GM06990 (cell line): ENCODE measurements around the gene MYH11.

ENCODE experiments used
- DNase-seq: peaks from one replicate; pipeline ENCODE4 v3.0.0-alpha.2; 2011; ENCODE audit not compliant: insufficient read length; ENCODE audit errors: extremely low read depth
- H3K27me3 ChIP-seq: replicated peaks from 2 replicates; pipeline ENCODE4 v1.6.0; 2011; ENCODE audit warnings: low read length; ENCODE audit not compliant: control insufficient read depth, insufficient read depth
- H3K36me3 ChIP-seq: 2 replicates; pipeline ENCODE4 v1.5.1; 2011; ENCODE audit warnings: low read length; ENCODE audit not compliant: control insufficient read depth, insufficient read depth
- H3K4me3 ChIP-seq: replicated peaks from 2 replicates; pipeline ENCODE4 v1.5.1; 2011; ENCODE audit warnings: low read depth, mild to moderate bottlenecking, control low read depth, low read length
- TF ChIP-seq, protein P1 (sequence below): IDR thresholded peaks from 2 replicates; pipeline ENCODE4 v1.5.1; 2011; ENCODE audit warnings: low read length, control low read depth, mild to moderate bottlenecking, inconsistent platforms; ENCODE audit not compliant: insufficient read depth, poor library complexity, severe bottlenecking

MYH11 gene

DNA sequence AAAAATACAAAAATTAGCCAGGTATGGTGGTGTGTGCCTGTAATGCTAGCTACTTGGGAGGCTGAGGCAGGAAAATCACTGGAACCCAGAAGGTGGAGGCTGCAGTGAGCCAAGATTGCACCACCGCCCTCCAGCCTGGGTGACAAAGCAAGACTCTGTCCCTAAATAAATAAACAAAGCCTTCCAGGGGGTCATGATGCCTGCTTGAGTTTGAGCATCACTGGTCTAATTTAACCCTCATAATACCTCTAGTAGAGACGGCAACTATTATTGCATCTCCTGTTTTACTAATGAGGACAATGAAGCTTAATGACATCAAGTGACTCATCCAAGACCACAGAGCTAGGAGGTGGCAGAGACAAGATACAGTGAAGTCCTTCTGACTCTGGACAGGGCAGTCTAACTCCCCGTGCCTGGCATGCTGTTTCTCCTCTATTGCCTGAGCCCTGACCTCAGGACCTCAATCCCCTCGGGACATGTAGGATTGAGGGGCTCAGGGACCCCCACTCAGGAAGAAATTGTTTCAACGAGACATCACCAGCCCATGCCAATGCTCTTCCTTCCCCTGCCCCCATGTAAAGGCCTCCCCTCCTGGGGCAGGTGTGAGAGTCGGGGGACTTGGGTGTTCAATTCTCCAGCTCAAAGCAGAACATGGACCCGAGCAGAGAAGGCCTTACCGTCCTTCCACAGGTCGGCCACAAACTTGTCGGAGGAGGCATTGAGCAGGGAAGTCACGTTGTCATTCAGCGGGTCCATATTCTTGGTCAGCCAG lies 103.9 kb downstream of the MYH11 start:
- DNase-seq, result no peak
- no peaks in the 10 kb centered on the region for H3K36me3 ChIP-seq
- no peaks in the 10 kb centered on the region for H3K27me3 ChIP-seq
- H3K4me3 ChIP-seq, result no peak overlapping the region
- TF ChIP-seq, protein P1, sequence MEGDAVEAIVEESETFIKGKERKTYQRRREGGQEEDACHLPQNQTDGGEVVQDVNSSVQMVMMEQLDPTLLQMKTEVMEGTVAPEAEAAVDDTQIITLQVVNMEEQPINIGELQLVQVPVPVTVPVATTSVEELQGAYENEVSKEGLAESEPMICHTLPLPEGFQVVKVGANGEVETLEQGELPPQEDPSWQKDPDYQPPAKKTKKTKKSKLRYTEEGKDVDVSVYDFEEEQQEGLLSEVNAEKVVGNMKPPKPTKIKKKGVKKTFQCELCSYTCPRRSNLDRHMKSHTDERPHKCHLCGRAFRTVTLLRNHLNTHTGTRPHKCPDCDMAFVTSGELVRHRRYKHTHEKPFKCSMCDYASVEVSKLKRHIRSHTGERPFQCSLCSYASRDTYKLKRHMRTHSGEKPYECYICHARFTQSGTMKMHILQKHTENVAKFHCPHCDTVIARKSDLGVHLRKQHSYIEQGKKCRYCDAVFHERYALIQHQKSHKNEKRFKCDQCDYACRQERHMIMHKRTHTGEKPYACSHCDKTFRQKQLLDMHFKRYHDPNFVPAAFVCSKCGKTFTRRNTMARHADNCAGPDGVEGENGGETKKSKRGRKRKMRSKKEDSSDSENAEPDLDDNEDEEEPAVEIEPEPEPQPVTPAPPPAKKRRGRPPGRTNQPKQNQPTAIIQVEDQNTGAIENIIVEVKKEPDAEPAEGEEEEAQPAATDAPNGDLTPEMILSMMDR, result no peak

DNA sequence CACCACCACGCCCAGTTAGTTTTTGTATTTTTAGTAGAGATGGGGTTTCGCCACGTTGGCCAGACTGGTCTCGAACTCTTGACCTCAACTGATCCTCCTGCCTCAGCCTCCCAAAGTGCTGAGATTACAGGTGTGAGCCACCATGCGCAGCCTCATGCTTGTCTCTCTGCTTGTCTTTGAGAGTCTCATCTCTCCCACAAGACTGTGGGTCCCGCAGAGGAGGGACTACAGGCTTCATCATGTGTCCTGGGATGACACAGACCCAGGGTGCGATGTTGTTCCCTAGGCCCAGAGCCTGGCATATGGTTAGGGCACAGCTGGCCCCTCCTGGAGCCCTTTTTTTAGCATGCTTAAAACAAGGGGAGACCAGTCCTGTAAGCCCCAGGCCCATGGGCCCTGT lies 104.9 kb downstream of the MYH11 start:
- no peak for DNase-seq
- no peaks in the 10 kb centered on the region for H3K27me3 ChIP-seq
- no peaks in the 10 kb centered on the region for H3K36me3 ChIP-seq
- H3K4me3 ChIP-seq, result no peak overlapping the region
- TF ChIP-seq, protein P1, result no peak

DNA sequence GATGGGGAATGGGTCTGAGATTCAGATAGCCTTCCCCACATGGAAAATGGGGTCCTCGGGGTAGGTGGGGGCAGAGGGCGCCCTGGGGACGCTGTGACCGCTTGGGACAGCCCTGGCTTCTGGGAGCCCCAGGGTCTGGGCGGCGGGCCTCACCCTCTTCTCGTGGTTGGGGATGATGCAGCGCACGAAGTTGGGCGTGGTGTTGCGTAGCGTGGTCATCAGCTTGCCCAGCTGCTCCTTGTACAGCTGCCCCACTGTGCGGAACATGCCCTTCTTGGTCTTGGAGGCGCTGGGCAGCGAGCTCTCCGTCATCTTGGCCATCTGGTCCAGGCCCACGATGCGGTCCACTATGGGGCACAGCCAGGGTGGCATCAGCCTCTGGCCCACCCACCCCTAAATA lies 106.8 kb downstream of the MYH11 start:
- no peaks in the 10 kb centered on the region for H3K36me3 ChIP-seq
- H3K27me3 ChIP-seq, result no peaks in the 10 kb centered on the region
- TF ChIP-seq, protein P1, result no peak
- no peak for DNase-seq
- H3K4me3 ChIP-seq, result no peak overlapping the region

DNA sequence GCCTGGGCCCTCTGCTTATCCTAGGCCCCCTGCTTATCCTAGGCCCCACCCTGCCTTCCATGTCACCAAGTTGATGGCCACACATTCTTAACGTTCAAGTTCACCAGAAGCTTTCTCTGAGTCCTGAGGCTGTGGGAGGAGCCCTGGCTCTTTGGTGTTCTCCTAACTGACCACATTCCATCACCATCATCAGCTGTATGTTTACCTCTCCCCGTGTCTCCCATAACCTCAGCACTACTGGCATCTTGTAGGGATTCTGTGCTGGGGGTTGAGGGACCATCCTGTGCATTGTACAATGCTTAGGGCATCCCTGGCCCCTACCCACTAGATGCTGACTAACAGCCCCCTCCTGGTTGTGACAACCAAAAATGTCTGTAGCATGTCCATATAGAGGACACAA lies 107.5 kb downstream of the MYH11 start:
- TF ChIP-seq, protein P1, result no peak
- DNase-seq, result no peak
- no peaks in the 10 kb centered on the region for H3K36me3 ChIP-seq
- no peak overlapping the region for H3K4me3 ChIP-seq
- no peaks in the 10 kb centered on the region for H3K27me3 ChIP-seq

DNA sequence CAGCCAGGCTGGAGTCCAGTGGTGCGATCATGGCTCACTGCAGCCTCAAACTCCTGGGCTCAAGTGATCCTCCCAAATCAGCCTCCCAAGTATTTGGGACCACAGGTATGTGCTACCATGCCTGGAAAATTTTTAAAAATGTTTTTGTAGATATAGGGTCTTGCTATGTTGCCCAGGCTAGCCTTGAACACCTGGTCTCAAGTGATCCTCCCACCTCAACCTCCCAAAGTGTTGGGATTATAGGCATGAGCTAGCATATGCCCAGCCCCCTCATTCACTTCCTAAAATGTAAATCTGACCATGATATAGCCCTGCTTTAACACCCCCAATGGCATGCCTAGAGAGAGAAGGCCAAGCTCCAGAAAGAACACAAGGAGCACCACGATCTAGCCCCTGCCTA lies 108.2 kb downstream of the MYH11 start:
- DNase-seq, result no peak
- Histone ChIP-seq H3K27me3 (no peaks in the 10 kb centered on the region), H3K36me3 (no peaks in the 10 kb centered on the region), H3K4me3 (no peak overlapping the region)
- TF ChIP-seq, protein P1, result no peak
